HG02938 (cell line): ENCODE results near the gene AP1AR.
"Not testable (repeated sequence)": the region's sequence is repeated elsewhere in the genome, so short reads cannot be mapped to it uniquely, and the experiment has no call there.

Experiments
- ATAC-seq: cut with Tn5 transposase; IDR thresholded peaks from one replicate; pipeline ENCODE4 v1.9.1; 2021; ENCODE audit warnings: mild to moderate bottlenecking, moderate library complexity; ENCODE audit not compliant: unreplicated experiment

The AP1AR gene

DNA sequence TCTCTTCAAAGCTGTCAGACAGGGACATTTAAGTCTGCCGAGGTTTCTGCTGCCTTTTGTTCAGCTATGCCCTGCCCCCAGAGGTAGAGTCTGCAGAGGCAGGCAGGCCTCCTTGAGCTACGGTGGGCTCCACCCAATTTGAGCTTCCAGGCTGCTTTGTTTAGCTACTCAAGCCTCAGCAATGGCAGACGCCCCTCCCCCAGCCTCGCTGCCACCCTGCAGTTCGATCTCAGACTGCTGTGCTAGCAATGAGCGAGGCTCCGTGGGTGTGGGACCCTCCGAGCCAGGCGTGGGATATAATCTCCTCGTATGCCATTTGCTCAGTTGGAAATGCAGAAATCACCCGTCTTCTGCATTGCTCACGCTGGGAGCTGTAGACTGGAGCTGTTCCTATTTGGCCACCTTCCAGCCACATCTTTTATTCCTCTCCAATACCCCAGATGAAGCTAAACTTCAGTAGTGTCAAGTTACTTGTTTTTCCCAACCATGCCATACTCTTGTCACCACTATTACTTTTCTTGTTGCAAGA is 77.7 kb downstream of the AP1AR start:
- not testable (repeated sequence) for ATAC-seq

GRCh38 chr4:112311516-112311915 is 79.9 kb downstream of the AP1AR start:
- ATAC-seq = no peak

DNA sequence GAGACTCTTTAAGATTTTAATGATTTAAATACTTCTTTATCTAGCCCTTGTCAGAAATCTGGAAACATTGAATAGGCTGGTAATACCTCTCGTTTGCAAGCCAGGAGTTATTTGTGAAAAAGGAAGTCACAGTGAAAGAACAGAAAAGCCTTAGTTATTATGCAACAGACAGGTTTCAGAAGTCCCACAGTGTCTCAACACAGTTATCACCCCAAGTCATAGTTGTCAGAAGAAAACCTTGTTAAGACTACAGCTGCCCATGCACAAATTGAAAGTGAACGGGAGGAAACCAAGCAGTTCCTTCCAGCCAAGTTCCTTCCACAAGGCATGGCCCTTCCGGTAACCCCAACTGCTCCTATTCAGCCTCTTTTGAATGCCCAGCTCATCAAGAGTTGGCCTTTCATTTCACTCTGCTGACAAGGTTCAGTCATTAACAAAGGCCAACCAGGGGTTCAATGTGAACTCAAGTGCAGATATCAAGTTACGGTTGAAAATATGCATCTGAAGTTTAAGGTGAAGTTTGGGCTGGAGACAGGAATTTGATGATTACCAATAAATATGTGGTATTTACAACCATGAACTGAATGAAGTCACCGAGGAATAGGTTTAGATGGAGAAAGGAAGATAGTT is 81.1 kb downstream of the AP1AR start:
- ATAC-seq = peak; percentile 99

- ATAC-seq = no peak
Observed at GRCh38 chr4:112315446-112315845, 83.9 kb downstream of the AP1AR start.

GRCh38 chr4:112316360-112316759 is 84.8 kb downstream of the AP1AR start:
- no peak for ATAC-seq

DNA sequence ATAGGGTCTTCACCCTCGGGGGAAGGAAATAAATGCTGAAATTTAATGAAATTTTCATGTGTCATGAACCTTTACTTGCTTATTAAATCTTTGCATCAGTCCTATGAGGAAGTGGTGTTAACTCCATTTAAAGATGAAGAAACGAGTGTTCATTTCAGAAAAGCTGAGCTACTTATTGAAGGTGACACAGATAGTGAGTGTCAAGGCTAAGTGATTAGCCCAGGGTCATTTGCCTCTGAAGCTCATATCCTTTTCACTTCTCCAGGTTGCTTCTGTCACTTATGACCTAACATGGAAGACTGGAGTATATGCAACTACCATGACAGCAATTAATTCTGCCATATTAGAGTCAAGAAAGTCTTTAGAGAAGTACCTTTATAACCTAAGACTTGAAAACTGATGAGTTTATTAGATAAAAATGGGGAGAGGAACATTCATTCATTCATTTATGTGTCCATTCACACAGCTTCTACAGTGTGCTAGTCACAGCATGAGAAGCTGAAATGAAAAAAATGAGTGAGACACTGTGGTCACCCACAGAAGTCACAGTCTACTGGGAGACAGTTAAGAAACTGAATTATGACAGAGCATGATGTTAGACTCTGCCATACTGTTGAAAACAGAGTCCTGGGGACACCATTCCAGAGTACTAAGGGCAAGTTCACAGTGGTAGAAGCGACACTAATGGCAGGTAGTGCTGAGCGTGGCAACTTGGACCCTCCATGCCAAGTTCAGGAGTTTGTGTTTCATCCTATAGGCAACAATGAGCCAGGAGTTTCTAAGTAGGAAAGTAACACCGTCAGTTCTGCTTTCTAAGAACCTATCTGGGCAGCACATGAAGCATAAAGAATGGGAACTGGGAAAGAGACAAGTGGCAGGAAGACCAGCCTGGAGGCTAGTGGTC is 86.9 kb downstream of the AP1AR start:
- ATAC-seq = peak; percentile 98
